GM18519 (cell line): ENCODE data around the gene CWC27.
A peak's percentile ranks its signal among the peaks of the same experiment; 100 is the strongest.

ENCODE experiments used
- ATAC-seq: cut with Tn5 transposase; IDR thresholded peaks from one replicate; pipeline ENCODE4 v1.9.1; 2021; ENCODE audit warnings: mild to moderate bottlenecking, moderate library complexity; ENCODE audit not compliant: unreplicated experiment, low FRiP score

CWC27 gene

GRCh38 chr5:64969578-64969977 is 200.8 kb downstream of the CWC27 start:
- no peak for ATAC-seq

DNA sequence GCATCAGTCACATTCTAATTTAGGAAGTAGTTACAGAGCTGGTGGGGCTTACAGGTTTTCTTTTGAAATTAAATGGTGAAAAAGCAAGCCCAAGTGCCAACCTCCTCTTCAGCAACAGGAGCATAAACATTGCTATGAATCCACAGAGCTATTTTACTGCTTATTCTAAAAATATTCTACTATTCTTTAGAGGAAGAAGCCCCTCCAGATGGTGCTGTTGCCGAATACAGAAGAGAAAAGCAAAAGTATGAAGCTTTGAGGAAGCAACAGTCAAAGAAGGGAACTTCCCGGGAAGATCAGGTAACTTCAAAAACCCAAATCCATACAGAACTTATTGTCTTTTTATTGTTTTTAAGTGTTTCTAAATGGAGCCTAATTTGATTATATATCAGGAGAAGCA is 202.8 kb downstream of the CWC27 start:
- ATAC-seq = no peak

- no peak for ATAC-seq
Observed at GRCh38 chr5:64971990-64972389, 203.3 kb downstream of the CWC27 start.

GRCh38 chr5:64972591-64972990 is 203.9 kb downstream of the CWC27 start:
- no peak for ATAC-seq

DNA sequence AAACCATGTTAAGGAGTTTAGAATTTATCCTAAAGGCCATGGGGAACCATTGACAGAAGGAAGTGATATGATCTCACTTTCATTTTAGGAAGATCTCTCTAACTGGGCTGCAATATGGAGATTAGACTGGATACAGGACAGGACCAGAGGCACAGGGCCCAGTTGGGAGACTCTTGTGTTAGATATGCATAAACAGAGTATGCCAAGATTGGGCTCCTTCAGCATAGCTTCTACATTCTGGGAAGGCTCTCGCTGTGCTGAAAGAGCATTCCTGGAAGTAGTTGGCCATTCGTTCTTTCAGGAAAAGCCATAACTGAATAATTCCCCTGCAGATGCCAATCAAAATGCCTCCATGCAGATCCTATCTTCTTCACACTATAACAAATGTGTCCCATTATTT is 204.5 kb downstream of the CWC27 start:
- ATAC-seq = no peak

DNA sequence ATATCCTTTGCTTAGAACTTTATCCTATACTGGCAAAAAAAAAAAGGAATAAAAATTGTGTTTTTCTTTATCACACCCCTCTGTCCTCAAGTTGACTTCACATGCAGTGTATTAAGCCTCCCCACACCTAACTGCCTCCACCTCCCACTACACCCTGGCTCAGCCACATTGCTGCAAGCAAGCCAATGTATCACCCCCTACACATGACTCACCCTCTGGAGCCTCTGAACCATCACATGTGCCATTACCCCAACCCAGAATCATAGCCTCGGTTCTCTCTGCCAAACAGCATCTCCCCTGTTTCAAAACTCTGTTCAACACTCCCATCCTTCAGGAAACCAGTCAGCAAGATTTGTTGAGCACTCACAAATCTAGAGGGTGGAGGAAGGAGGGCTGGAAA is 209.0 kb downstream of the CWC27 start:
- ATAC-seq = no peak

DNA sequence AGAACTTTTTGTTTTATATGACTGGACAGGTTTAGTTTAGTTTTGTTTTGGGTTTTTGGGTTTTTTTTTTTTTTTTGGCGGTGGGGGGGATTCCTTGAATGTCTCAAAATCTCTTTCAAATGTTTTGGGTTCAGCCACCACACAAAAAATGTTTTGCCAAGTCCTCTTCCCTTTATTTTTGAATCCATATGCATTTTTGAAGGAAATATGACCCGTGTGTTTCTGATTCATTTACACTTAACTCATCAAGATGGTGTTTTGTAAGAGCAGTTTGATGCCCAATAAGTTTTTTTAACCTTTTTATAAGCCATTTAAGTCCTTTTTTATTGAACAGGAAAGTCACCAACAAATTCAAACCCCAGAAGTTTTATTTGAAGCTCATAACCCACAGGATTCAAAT is 209.8 kb downstream of the CWC27 start:
- ATAC-seq = no peak

GRCh38 chr5:64979531-64979930 is 210.8 kb downstream of the CWC27 start:
- peak; percentile 88 for ATAC-seq

- no peak for ATAC-seq
Observed at GRCh38 chr5:64980176-64980575, 211.4 kb downstream of the CWC27 start.

DNA sequence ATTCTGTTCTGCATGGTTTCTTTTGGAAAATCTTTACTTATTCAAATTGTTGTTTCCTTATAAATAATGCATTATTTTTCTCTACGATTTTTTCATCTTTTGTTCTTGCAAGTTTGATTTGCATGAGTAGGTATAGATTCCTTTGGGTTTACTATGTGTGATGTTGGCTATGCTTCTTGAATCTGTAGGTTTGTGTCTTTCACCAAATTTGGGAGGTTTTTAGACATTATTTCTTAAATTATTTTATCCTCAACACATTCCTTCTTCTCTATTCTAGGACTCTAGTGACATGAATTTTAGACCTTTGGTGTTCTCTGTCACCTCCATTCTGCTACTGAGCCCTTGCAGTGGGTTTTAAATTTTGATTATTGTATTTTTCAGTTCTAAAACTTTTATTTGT is 219.0 kb downstream of the CWC27 start:
- ATAC-seq = no peak

- ATAC-seq = no peak
Observed at GRCh38 chr5:65009207-65009606, 240.5 kb downstream of the CWC27 start.

DNA sequence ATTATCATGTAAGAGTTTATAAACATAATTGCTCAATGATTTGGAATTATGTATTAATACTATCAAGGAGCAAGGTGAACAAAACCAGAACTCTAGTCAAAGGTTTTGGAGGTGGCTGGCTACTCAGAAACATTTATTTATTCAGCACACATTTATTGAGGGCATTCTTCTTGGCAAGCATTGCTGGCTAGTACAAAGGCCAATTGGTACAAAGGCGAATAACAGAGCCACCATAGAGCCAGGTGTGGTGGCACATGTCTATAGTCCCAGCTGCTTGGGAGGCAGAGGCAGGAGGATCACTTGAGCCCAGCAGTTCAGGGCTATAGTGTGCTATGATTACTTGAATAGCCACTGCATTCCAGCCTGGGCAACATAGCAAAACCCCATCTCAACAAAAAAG is 242.1 kb downstream of the CWC27 start:
- ATAC-seq = no peak

- no peak for ATAC-seq
Observed at GRCh38 chr5:65012301-65012892, 243.7 kb downstream of the CWC27 start.

DNA sequence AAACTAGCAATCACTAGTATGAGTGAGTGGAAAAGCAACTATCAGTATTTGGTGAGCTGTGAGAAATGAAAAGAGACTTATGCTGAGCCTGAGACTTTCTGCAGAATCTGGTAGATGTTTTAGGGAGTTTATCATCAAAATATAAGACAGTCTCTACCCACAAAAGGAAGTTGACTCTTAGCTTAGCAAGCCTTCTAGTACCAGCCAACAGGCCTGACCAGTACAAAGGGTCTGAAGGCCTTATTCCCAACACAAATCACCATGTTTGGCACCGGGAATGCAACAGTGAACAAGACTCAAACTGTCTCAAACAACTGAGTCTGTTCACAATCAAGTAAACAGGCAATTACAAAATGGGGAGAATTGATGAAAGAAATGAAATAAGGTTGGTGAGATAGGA is 244.4 kb downstream of the CWC27 start:
- no peak for ATAC-seq

DNA sequence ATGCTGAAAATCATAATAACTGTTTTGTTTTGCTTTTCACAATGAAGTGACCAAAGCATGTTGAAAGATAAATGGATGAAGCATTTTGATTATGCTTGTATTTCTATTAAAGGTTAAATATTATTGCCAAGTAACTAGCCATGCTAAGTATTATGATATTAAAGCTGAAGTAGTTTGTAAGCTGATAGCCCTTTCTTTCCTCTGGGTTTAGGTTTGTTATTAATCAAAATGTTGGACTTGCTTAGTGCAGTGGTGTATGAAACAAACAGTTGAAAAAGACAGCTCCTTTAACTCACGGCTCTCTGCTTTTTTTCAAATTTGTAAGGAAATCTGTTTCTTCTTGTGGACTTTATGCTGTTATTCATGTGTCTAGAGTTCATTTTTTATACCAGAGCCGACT is 246.0 kb downstream of the CWC27 start:
- ATAC-seq = no peak

DNA sequence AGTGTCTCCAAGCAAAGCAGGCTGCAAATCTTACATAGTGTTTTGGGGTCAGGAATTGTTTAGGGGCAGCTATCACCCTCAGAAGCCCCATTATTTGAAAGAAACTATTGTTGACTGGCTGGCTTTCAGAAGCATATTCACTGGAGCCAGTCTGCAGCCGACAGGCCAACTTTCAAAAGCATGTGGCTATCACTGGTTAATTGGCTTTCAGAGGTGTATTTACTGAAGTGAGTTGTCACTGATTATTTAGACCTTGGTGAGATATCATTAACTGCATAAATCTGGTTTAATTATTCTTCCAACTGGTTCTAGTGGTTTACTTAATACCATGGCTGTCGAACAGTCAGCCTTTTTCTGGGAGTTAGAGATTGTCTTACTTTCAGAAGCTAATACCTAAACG is 247.0 kb downstream of the CWC27 start:
- ATAC-seq = no peak

GRCh38 chr5:65017636-65018035 is 248.9 kb downstream of the CWC27 start:
- ATAC-seq = no peak

GRCh38 chr5:65018763-65019162 is 250.0 kb downstream of the CWC27 start:
- ATAC-seq = no peak

DNA sequence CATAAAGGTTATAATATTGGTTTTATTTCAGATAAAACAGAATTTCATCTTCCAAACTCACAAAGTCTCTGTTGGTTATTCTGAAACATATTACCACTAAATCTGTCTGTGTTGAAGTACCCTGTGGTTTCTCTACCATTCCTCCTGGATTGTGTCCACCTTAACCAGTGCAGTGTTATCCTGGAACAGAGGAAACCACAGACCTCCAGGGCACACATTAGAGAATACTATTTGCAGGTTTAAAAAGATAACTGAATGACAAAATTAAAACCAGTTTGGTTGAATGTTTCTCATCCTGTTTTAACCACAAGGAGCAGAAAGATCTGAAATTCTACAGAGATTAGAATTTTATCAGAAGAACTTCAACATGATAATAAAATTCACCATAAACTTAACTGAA is 251.8 kb downstream of the CWC27 start:
- ATAC-seq = no peak

DNA sequence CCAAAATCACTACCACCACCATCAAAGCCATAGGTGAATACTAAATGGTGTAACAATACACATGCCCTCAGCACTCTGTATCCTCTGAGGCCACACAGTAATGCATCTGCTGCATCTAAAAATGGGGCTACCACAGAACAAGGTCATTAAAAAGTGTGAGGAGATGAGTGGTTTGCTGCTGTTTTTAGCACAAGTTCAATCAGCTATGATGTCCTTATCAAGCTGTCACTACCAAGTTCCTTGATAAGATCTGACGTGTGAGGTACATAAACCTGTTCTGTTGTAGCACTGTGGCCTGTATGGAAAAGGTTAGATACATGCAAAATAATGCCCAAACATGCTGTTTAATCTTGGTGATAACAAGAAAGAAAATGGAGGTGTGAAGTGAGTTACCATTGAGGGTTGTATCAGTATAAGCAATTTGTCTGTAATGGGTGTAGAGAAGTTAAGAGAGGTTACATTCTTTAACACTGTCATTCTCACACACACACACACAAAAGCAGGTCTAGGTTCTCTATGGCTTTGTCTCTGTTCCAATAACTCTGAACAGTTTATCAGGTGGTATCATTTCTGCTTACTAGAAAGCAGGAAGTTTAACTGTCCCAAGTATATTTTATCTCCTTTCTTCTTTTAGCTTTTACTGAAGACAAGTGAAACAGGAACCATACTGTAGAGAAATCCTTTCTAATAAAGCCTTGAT is 252.9 kb downstream of the CWC27 start:
- peak; percentile 39 for ATAC-seq

GRCh38 chr5:65022932-65023331 is 254.2 kb downstream of the CWC27 start:
- no peak for ATAC-seq

DNA sequence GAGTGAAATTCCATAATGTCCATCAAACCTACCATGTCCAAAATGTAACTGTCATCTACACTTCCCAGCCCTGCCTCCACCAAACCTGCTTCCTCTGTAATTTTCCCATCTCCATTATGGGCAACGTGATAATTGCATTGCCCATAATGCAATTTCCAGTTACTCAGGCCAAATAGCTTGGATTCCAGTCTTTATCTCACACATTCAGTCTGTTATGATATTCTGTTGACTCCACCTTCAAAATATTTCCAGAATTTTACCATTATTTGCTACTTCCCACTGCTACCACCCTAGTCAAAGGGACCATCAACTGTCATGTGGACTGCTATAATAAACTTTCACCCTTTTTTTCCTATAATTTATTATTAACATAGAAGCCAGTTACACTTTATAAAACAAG is 256.0 kb downstream of the CWC27 start:
- no peak for ATAC-seq
